ENCODE measurements around the gene IBSP.

Gene IBSP

GRCh38 chr4:87838890-87839591, 39.7 kb downstream of the IBSP start:
- DNase-seq (ENCODE audit: low spot score) = peak; percentile 85

GRCh38 chr4:87839592-87839946, 40.2 kb downstream of the IBSP start:
- no peak for DNase-seq (ENCODE audit: low spot score)

GRCh38 chr4:87840149-87840548, 40.8 kb downstream of the IBSP start:
- DNase-seq (ENCODE audit: low spot score) = peak; percentile 95

GRCh38 chr4:87843936-87844335, 44.6 kb downstream of the IBSP start:
- peak; percentile 90 for DNase-seq (ENCODE audit: low spot score)

GRCh38 chr4:87844452-87844851, 45.1 kb downstream of the IBSP start:
- no peak for DNase-seq (ENCODE audit: low spot score)

GRCh38 chr4:87846226-87846625, 46.9 kb downstream of the IBSP start:
- no peak for DNase-seq (ENCODE audit: low spot score)

- DNase-seq (ENCODE audit: low spot score) = peak; percentile 94
Observed at GRCh38 chr4:87848622-87849351, 49.4 kb downstream of the IBSP start.

- peak; percentile 73 for DNase-seq (ENCODE audit: low spot score)
Observed at GRCh38 chr4:87849612-87850011, 50.3 kb downstream of the IBSP start.

- peak; percentile 85 for DNase-seq (ENCODE audit: low spot score)
Observed at GRCh38 chr4:87851332-87851731, 52.0 kb downstream of the IBSP start.

- DNase-seq (ENCODE audit: low spot score) = no peak
Observed at GRCh38 chr4:87851953-87852352, 52.6 kb downstream of the IBSP start.

GRCh38 chr4:87853108-87853507, 53.8 kb downstream of the IBSP start:
- peak; percentile 91 for DNase-seq (ENCODE audit: low spot score)

- no peak for DNase-seq (ENCODE audit: low spot score)
Observed at GRCh38 chr4:87853891-87854290, 54.5 kb downstream of the IBSP start.

GRCh38 chr4:87855559-87855958, 56.2 kb downstream of the IBSP start:
- DNase-seq (ENCODE audit: low spot score) = no peak

GRCh38 chr4:87856816-87857215, 57.5 kb downstream of the IBSP start:
- DNase-seq (ENCODE audit: low spot score) = no peak

- no peak for DNase-seq (ENCODE audit: low spot score)
Observed at GRCh38 chr4:87857789-87858188, 58.4 kb downstream of the IBSP start.
